NCI-H146 treated with DMSO at 0.1 percent for 48 hours (cell line): Measurements from ENCODE around the gene DNASE1L1.
"Not testable (repeated sequence)": the region's sequence is repeated elsewhere in the genome, so short reads cannot be mapped to it uniquely, and the experiment has no call there.

Source experiments
- DNase-seq: peaks from one replicate; lab custom pipeline; 2025; ENCODE audit not compliant: unreplicated experiment; lab: John Stamatoyannopoulos, UW

Gene DNASE1L1

DNA sequence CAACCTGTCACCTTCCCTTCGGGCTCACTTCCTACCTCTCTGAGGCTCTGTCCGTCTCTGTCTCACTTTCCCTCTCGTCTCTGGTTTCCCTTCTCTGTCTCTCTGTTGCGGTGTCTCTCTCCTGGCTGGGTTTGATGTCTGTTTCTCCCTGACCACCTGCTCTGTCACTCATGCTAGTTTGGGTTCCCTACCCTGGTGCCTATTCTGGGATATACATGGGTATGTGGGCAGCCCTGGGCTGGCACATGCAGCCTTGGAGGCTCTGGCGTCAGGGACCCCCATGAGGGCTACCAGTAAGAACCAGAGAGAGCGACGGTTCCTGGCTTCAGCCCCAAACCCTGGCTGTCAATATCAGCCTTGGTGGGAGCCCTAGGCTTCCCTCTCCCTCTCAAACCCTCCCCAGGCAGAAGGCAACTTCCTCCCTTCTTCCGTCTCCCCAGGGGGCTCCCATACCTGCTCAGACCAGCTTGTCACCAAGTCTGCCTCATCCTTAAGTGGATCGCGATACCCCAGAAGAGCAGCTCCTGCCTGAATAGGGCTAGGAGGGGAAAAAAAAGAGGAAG, 314 bp downstream of the DNASE1L1 start:
- no peak for DNase-seq

DNA sequence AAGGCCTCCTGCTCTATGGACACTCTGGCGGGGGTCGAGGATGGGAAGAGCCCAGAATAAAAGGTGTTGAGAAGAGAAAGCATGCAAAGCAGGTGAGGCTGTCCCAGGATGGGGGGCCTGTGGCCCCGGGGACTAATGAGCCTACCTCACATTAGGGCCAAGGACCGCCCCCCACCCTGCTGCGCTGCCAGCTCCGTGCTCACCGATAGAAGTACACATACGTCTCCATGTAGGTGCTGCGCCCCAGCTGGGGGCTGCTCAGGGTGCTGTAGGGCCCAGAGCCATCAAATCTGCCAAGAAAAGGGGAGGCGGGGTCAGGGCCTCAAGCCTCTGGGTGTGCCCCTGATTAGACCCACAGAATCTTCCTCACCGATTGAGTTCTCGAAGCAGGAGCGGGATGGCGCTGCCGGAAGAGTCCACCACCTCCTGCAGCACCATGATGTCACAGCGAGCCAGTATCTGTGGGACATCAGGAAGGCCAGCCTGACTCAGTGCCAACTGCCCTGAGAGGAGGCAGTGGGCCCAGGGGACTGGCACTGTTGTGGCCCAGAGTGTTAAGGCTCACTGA, 4.3 kb downstream of the DNASE1L1 start:
- no peak for DNase-seq

- no peak for DNase-seq
Observed at GRCh38 chrX:154403858-154404257, 5.2 kb downstream of the DNASE1L1 start.

GRCh38 chrX:154403192-154403591, 5.9 kb downstream of the DNASE1L1 start:
- no peak for DNase-seq

GRCh38 chrX:154402622-154403127, 6.4 kb downstream of the DNASE1L1 start:
- no peak for DNase-seq

GRCh38 chrX:154401918-154402621, 7.0 kb downstream of the DNASE1L1 start:
- DNase-seq: no peak

GRCh38 chrX:154401045-154401799, 7.8 kb downstream of the DNASE1L1 start:
- no peak for DNase-seq

GRCh38 chrX:154400369-154400817, 8.7 kb downstream of the DNASE1L1 start:
- DNase-seq: not testable (repeated sequence)

DNA sequence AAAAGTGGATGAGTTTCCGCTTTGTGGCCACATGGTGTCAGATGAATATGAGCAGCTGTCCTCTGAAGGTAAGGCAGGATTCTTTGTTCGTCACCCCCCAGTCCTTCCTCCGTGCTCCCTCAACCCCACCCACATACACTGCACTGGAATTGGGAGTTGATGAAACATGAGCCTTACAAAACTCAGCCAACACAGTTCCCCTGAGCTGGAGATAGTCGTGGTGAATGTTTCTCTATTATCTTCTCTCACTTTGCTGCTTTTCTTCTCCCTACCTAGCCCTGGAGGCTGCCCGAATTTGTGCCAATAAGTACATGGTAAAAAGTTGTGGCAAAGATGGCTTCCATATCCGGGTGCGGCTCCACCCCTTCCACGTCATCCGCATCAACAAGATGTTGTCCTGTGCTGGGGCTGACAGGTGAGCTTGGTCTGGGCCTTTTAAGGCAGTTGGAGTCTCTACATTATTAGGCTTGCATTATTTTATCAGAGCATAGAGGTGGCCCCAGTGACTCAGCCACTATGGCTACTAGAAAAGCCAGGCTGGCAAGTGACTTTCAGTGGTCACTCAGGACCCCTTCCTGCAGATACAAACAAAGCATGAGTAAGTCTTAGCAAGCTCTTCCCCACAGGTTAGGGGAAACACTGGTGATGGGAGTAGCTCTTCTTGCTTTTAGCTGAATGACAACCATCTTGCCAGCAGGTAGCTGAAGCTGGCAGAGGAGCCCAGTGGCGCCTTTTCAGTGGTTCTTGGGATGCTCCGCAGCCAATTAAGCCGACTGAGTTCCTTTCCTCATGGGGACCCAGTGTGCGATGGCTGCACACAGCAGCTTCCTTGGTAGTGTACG, 9.3 kb downstream of the DNASE1L1 start:
- no peak for DNase-seq

DNA sequence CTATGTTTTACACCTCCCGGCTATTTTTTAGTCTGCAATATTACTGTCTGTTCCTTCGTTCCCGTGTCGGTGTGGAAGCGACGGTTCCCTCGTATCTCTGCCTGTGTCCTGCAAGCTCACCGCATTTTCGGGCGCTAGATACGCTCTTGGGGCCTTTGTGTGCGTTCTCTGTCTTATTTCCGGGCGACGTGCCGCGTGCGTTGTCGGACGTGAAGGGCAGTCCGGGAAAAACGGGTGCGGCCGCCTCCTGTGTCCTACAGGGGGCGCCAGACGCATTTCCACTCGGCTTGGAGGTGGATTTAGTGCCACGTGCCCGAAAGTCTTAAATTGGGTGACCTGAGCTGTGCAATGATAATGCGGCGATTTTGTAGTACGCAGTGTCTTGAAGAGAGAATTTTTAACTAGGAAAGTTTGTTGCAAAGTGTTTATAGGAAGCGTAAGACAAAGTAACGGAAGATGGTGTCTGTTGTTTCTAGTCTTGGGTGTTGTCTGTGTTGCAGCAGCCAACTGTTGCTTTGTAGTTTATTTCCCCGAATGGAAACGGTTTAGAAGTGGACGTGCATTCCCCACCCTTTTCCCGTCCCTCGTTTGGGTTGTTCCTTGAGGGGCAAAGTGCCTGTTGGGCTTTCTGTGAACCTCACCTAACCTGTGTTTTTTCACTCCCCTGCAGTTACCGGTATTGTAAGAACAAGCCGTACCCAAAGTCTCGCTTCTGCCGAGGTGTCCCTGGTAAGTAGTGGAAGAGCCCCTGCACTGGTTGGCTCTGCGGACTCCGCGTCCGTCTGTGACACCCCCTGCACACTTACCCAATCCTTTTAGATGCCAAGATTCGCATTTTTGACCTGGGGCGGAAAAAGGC, 10.2 kb downstream of the DNASE1L1 start:
- peak; percentile 33 for DNase-seq

DNA sequence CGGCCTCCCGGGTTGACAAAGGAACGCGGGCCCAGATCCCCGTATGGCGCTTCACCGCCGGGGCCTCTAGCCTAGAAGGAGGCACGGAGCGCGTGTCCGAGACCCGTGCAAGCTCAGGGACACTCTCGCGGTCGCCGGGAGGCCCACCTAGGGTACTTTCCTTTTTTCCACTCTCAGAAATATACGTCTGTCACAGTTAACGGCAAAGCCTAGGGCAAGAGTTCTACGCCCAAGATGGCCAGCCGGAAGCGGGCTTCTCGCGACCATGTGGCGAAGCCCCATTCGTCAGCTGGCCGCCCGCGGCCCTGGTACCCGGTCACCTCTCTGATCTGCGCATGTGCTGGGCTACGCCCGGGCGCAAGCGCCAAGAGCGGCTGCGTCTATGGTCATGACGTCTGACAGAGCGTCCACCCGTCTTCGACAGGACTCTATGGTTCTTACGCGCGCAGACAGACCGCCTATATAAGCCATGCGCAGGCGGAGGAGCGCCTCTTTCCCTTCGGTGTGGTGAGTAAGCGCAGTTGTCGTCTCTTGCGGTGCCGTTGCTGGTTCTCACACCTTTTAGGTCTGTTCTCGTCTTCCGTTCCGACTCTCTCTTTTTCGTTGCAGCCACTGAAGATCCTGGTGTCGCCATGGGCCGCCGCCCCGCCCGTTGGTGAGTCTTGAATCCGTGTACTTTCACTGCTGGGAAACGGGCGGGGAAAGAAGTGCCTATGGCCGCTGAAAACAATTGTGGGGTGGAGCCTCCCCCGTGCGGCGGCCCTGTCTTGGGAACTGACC, 11.0 kb downstream of the DNASE1L1 start, which contains the start of gene RPL10:
TSS of gene RPL10 (plus strand) at position 490 of the 780 bp plus-strand sequence. CDS start at position 633, 143 bp downstream.
- DNase-seq: peak; percentile 90

GRCh38 chrX:154396973-154397887, 11.8 kb downstream of the DNASE1L1 start:
- peak; percentile 44 for DNase-seq

DNA sequence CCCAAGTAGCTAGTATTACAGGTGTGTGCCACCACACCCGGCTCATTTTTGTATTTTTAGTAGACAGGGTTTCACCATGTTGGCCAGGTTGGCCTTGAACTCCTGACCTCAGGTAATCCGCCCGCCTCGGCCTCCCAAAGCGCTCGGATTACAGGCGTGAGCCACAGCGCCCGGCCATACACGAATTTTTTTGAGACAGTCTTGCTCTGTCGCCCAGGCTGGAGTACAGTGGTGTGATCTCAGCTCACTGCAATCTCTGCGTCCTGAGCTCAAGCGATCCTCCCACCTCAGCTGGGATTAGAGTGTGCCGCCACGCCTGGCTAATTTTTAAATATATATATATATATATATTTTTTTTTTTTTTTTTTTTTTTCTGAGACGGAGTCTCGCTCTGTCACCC, 12.7 kb downstream of the DNASE1L1 start:
- not testable (repeated sequence) for DNase-seq

- DNase-seq: not testable (repeated sequence)
Observed at GRCh38 chrX:154389812-154390747, 19.0 kb downstream of the DNASE1L1 start.

GRCh38 chrX:154388649-154389048, 20.4 kb downstream of the DNASE1L1 start:
- DNase-seq: not testable (repeated sequence)

- DNase-seq: not testable (repeated sequence)
Observed at GRCh38 chrX:154388094-154388493, 21.0 kb downstream of the DNASE1L1 start.
